ENCODE data around the gene FSTL5.

The FSTL5 gene

GRCh38 chr4:161916035-161916434, 247.8 kb downstream of the FSTL5 start:
- H3K27me3 ChIP-seq (replicated peaks; ENCODE audit: control insufficient read depth, insufficient read depth, low read length), result no peaks in the 10 kb centered on the region
- no peak overlapping the region for H3K4me3 ChIP-seq (replicated peaks; ENCODE audit: low read depth, low read length)
- no peaks in the 10 kb centered on the region for H3K36me3 ChIP-seq (ENCODE audit: control insufficient read depth, insufficient read depth, low read length)
- no peak for DNase-seq (ENCODE audit: extremely low read depth, insufficient read length)
- TF ChIP-seq, protein P1, sequence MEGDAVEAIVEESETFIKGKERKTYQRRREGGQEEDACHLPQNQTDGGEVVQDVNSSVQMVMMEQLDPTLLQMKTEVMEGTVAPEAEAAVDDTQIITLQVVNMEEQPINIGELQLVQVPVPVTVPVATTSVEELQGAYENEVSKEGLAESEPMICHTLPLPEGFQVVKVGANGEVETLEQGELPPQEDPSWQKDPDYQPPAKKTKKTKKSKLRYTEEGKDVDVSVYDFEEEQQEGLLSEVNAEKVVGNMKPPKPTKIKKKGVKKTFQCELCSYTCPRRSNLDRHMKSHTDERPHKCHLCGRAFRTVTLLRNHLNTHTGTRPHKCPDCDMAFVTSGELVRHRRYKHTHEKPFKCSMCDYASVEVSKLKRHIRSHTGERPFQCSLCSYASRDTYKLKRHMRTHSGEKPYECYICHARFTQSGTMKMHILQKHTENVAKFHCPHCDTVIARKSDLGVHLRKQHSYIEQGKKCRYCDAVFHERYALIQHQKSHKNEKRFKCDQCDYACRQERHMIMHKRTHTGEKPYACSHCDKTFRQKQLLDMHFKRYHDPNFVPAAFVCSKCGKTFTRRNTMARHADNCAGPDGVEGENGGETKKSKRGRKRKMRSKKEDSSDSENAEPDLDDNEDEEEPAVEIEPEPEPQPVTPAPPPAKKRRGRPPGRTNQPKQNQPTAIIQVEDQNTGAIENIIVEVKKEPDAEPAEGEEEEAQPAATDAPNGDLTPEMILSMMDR (IDR thresholded peaks at IDR 0.05; ENCODE audit: insufficient read depth, low read length, poor library complexity, severe bottlenecking), result no peak

GRCh38 chr4:161907590-161907955, 256.2 kb downstream of the FSTL5 start:
- Histone ChIP-seq H3K4me3 (replicated peaks; ENCODE audit: low read depth, low read length) (no peak overlapping the region), H3K36me3 (ENCODE audit: control insufficient read depth, insufficient read depth, low read length) (no peaks in the 10 kb centered on the region), H3K27me3 (replicated peaks; ENCODE audit: control insufficient read depth, insufficient read depth, low read length) (no peaks in the 10 kb centered on the region)
- TF ChIP-seq, protein P1 (IDR thresholded peaks at IDR 0.05; ENCODE audit: insufficient read depth, low read length, poor library complexity, severe bottlenecking), result no peak
- DNase-seq (ENCODE audit: extremely low read depth, insufficient read length), result no peak

- Histone ChIP-seq H3K27me3 (replicated peaks; ENCODE audit: control insufficient read depth, insufficient read depth, low read length) (no peaks in the 10 kb centered on the region), H3K36me3 (ENCODE audit: control insufficient read depth, insufficient read depth, low read length) (no peaks in the 10 kb centered on the region), H3K4me3 (replicated peaks; ENCODE audit: low read depth, low read length) (no peak overlapping the region)
- TF ChIP-seq, protein P1 (IDR thresholded peaks at IDR 0.05; ENCODE audit: insufficient read depth, low read length, poor library complexity, severe bottlenecking), result no peak
- DNase-seq (ENCODE audit: extremely low read depth, insufficient read length), result no peak
These were observed 256.8 kb downstream of the FSTL5 start for GRCh38 chr4:161906836-161907589.

- TF ChIP-seq, protein P1 (IDR thresholded peaks at IDR 0.05; ENCODE audit: insufficient read depth, low read length, poor library complexity, severe bottlenecking), result no peak
These were observed 263.7 kb downstream of the FSTL5 start for GRCh38 chr4:161900110-161900509.

GRCh38 chr4:161894493-161895167, 269.2 kb downstream of the FSTL5 start:
- TF ChIP-seq, protein P1 (IDR thresholded peaks at IDR 0.05; ENCODE audit: insufficient read depth, low read length, poor library complexity, severe bottlenecking), result no peak
- Histone ChIP-seq H3K4me3 (replicated peaks; ENCODE audit: low read depth, low read length) (no peak overlapping the region), H3K36me3 (ENCODE audit: control insufficient read depth, insufficient read depth, low read length) (no peaks in the 10 kb centered on the region), H3K27me3 (replicated peaks; ENCODE audit: control insufficient read depth, insufficient read depth, low read length) (no peaks in the 10 kb centered on the region)
- no peak for DNase-seq (ENCODE audit: extremely low read depth, insufficient read length)

More at GRCh38 chr4:161900110-161900509, 263.7 kb downstream of the FSTL5 start:
- H3K36me3 ChIP-seq (ENCODE audit: control insufficient read depth, insufficient read depth, low read length), result no peaks in the 10 kb centered on the region
- H3K4me3 ChIP-seq (replicated peaks; ENCODE audit: low read depth, low read length), result no peak overlapping the region
- DNase-seq (ENCODE audit: extremely low read depth, insufficient read length), result no peak
- no peaks in the 10 kb centered on the region for H3K27me3 ChIP-seq (replicated peaks; ENCODE audit: control insufficient read depth, insufficient read depth, low read length)

Data from GM06990 (cell line).